Measurements from ENCODE around the gene OSBPL7. TPM values are rescaled to one million over a fixed set of nuclear protein-coding genes. Genes with fewer than 3 reads are reported as not detected.

OSBPL7 gene
- total and polyA plus RNA-seq, 2 of the 13 experiments (the other 11 are each of a cell fraction or from before 2014, with no cell fraction given) = 4.7 to 6.6 TPM

- TF ChIP-seq ZNF280B (CRISPR knock-in tag; IDR thresholded peaks at IDR 0.05; ENCODE audit: borderline replicate concordance) = no peak
- no peak for TF ChIP-seq TP53 (CRISPR knock-in tag; conservative IDR thresholded peaks at IDR 0.05)
- no peak for TF ChIP-seq HNF1A (IDR thresholded peaks at IDR 0.05; ENCODE audit: low read depth)
- TF ChIP-seq HNF1A (CRISPR knock-in tag; IDR thresholded peaks at IDR 0.05; ENCODE audit: borderline replicate concordance) = no peak
- TF ChIP-seq CENPBD1 (CRISPR knock-in tag; IDR thresholded peaks at IDR 0.05; ENCODE audit: borderline replicate concordance, low read depth) = no peak
- 0 out of 2 replicates have a peak, but pooled peaks have one; percentile 2 for TF ChIP-seq DR1 (CRISPR knock-in tag; IDR thresholded peaks at IDR 0.05)
- no peak for TF ChIP-seq ZFX (CRISPR knock-in tag; IDR thresholded peaks at IDR 0.05; ENCODE audit: low read depth)
- TF ChIP-seq ZNF644 (CRISPR knock-in tag; IDR thresholded peaks at IDR 0.05; ENCODE audit: low read depth) = no peak
- no peak for TF ChIP-seq SNAPC2 (CRISPR knock-in tag; IDR thresholded peaks at IDR 0.05)
- TF ChIP-seq MXI1 (IDR thresholded peaks at IDR 0.05; ENCODE audit: borderline replicate concordance, low read depth, low read length) = no peak
- no peak for TF ChIP-seq E2F5 (CRISPR knock-in tag; conservative IDR thresholded peaks at IDR 0.05)
- TF ChIP-seq KLF16 (CRISPR knock-in tag; IDR thresholded peaks at IDR 0.05) = no peak
- no peak; the same call in 1 of the 2 replicates for TF ChIP-seq RXRB (CRISPR knock-in tag; IDR thresholded peaks at IDR 0.05; ENCODE audit: borderline replicate concordance)
- TF ChIP-seq BRF2 (CRISPR knock-in tag; IDR thresholded peaks at IDR 0.05) = no peak
- TF ChIP-seq ZNF639 (CRISPR knock-in tag; conservative IDR thresholded peaks at IDR 0.05) = no peak
- no peak for TF ChIP-seq MED8 (CRISPR knock-in tag; IDR thresholded peaks at IDR 0.05; ENCODE audit: insufficient replicate concordance)
- TF ChIP-seq ZNF446 (CRISPR knock-in tag; IDR thresholded peaks at IDR 0.05) = no peak
Observed at GRCh38 chr17:47841488-47842291, 20.1 kb upstream of the OSBPL7 start (continued).

Measured in HepG2 (cell line).